ENCODE data around the gene MNT. TPM values are rescaled to one million over a fixed set of nuclear protein-coding genes. Genes with fewer than 3 reads are reported as not detected.

Gene MNT
- total and polyA plus RNA-seq, 4 donors, result 1.7 to 5.0 (median 2.6) TPM

- TF ChIP-seq REST (IDR thresholded peaks at IDR 0.05), result no peak
Measured at GRCh38 chr17:2393954-2394749, 6.7 kb downstream of the MNT start (continued).

- under 1% methylated on average over 99 of the region's 99 CpGs for WGBS
- Histone ChIP-seq H3K4me1 (ENCODE audit: control insufficient read depth in 4 of 4, insufficient read depth in 4 of 4, low read length in 3 of 4) (peaks cover 16 to 45% (median 35%) of the 10 kb centered on the region in 4 donors), H3K27me3 (ENCODE audit: control insufficient read depth in 4 of 4, insufficient read depth in 4 of 4, low read length in 3 of 4) (no peaks in the 10 kb centered on the region), H3K27ac (ENCODE audit: low read depth in 1 of 2, low read length in 2 of 2) (peak overlapping the region; percentile 99), H3K9me3 (ENCODE audit: control insufficient read depth in 4 of 4, low read length in 3 of 4) (no peaks in the 10 kb centered on the region), H3K9ac (ENCODE audit: low read depth in 1 of 2, low read length in 2 of 2) (peak overlapping the region; percentile 56 to 74), H3K36me3 (ENCODE audit: control insufficient read depth in 4 of 4, insufficient read depth in 3 of 4, low read depth in 1 of 4, low read length in 3 of 4) (no peaks in the 10 kb centered on the region), H3K4me3 (ENCODE audit: low read depth in 1 of 3, low read length in 3 of 3) (peak overlapping the region; percentile 61 to 85 (median 68))
- peak; percentile 84 for DNase-seq (ENCODE audit: low spot score)
- TF ChIP-seq RAD21 (IDR thresholded peaks at IDR 0.05) (no peak), JUND (IDR thresholded peaks at IDR 0.05) (no peak), FOXA1 (IDR thresholded peaks at IDR 0.05) (no peak), GABPA (IDR thresholded peaks at IDR 0.05 in 1 of 2, conservative IDR thresholded peaks at IDR 0.05 in 1 of 2) (no peak), ATF3 (IDR thresholded peaks at IDR 0.05) (no peak), ZBTB33 (IDR thresholded peaks at IDR 0.05) (no peak), YY1 (IDR thresholded peaks at IDR 0.05) (no peak), CTCF (IDR thresholded peaks at IDR 0.05; ENCODE audit: low read depth, low read length, missing input control) (no peak), NR2F2 (IDR thresholded peaks at IDR 0.05) (no peak), MAX (IDR thresholded peaks at IDR 0.05) (no peak), TAF1 (conservative IDR thresholded peaks at IDR 0.05) (no peak), REST (IDR thresholded peaks at IDR 0.05) (no peak)
Measured at GRCh38 chr17:2393174-2393953, 7.5 kb downstream of the MNT start.

Data from liver (tissue), 9 donors.